ENCODE results near the gene MARK1.

MARK1 gene

GRCh38 chr1:220487297-220487820 lies 40.6 kb upstream of the MARK1 start:
- ATAC-seq (ENCODE audit: low read depth) (peak; percentile 54; the same call in 2 of the 3 replicates), DNase-seq (ENCODE audit: low spot score) (no peak)
- no peak overlapping the region for H3K4me3 ChIP-seq (ENCODE audit: severe bottlenecking)
- TF ChIP-seq CTCF (IDR thresholded peaks at IDR 0.05; ENCODE audit: poor library complexity, severe bottlenecking), result no peak
- no peaks in the 10 kb centered on the region for H3K36me3 ChIP-seq (ENCODE audit: low read depth)
- H3K4me1 ChIP-seq (ENCODE audit: insufficient read depth, poor library complexity, severe bottlenecking), result no peaks in the 10 kb centered on the region
- H3K27ac ChIP-seq (ENCODE audit: poor library complexity, severe bottlenecking), result no peak overlapping the region
- H3K9me3 ChIP-seq (ENCODE audit: severe bottlenecking), result no peaks in the 10 kb centered on the region
- H3K27me3 ChIP-seq (ENCODE audit: insufficient read depth, poor library complexity, severe bottlenecking), result no peaks in the 10 kb centered on the region

- TF ChIP-seq CTCF (IDR thresholded peaks at IDR 0.05; ENCODE audit: poor library complexity, severe bottlenecking), result no peak
- no peaks in the 10 kb centered on the region for H3K4me1 ChIP-seq (ENCODE audit: insufficient read depth, poor library complexity, severe bottlenecking)
- H3K36me3 ChIP-seq (ENCODE audit: low read depth), result no peaks in the 10 kb centered on the region
- no peaks in the 10 kb centered on the region for H3K27me3 ChIP-seq (ENCODE audit: insufficient read depth, poor library complexity, severe bottlenecking)
- H3K9me3 ChIP-seq (ENCODE audit: severe bottlenecking), result no peaks in the 10 kb centered on the region
- DNase-seq (ENCODE audit: low spot score) (no peak), ATAC-seq (ENCODE audit: low read depth) (no peak)
- H3K27ac ChIP-seq (ENCODE audit: poor library complexity, severe bottlenecking), result no peak overlapping the region
- H3K4me3 ChIP-seq (ENCODE audit: severe bottlenecking), result no peak overlapping the region
These were observed 36.0 kb upstream of the MARK1 start for GRCh38 chr1:220491891-220492290.

GRCh38 chr1:220497220-220497947 lies 30.6 kb upstream of the MARK1 start:
- TF ChIP-seq CTCF (IDR thresholded peaks at IDR 0.05; ENCODE audit: poor library complexity, severe bottlenecking), result no peak
- ATAC-seq (ENCODE audit: low read depth), result no peak

GRCh38 chr1:220498188-220498587 lies 29.7 kb upstream of the MARK1 start:
- Histone ChIP-seq H3K4me3 (ENCODE audit: severe bottlenecking) (no peak overlapping the region), H3K36me3 (ENCODE audit: low read depth) (no peaks in the 10 kb centered on the region), H3K9me3 (ENCODE audit: severe bottlenecking) (no peaks in the 10 kb centered on the region), H3K27ac (ENCODE audit: poor library complexity, severe bottlenecking) (no peak overlapping the region), H3K27me3 (ENCODE audit: insufficient read depth, poor library complexity, severe bottlenecking) (no peaks in the 10 kb centered on the region), H3K4me1 (ENCODE audit: insufficient read depth, poor library complexity, severe bottlenecking) (no peaks in the 10 kb centered on the region)
- TF ChIP-seq CTCF (IDR thresholded peaks at IDR 0.05; ENCODE audit: poor library complexity, severe bottlenecking), result no peak
- DNase-seq (ENCODE audit: low spot score), result no peak
- peak; percentile 45; the same call in 2 of the 3 replicates for ATAC-seq (ENCODE audit: low read depth)

More at GRCh38 chr1:220497220-220497947, 30.6 kb upstream of the MARK1 start:
- H3K4me1 ChIP-seq (ENCODE audit: insufficient read depth, poor library complexity, severe bottlenecking), result no peaks in the 10 kb centered on the region
- no peak for DNase-seq (ENCODE audit: low spot score)
- no peak overlapping the region for H3K4me3 ChIP-seq (ENCODE audit: severe bottlenecking)
- H3K9me3 ChIP-seq (ENCODE audit: severe bottlenecking), result no peaks in the 10 kb centered on the region
- no peaks in the 10 kb centered on the region for H3K36me3 ChIP-seq (ENCODE audit: low read depth)
- no peaks in the 10 kb centered on the region for H3K27me3 ChIP-seq (ENCODE audit: insufficient read depth, poor library complexity, severe bottlenecking)
- no peak overlapping the region for H3K27ac ChIP-seq (ENCODE audit: poor library complexity, severe bottlenecking)

- no peak for TF ChIP-seq CTCF (IDR thresholded peaks at IDR 0.05; ENCODE audit: poor library complexity, severe bottlenecking)
- H3K4me3 ChIP-seq (ENCODE audit: severe bottlenecking), result no peak overlapping the region
- no peaks in the 10 kb centered on the region for H3K27me3 ChIP-seq (ENCODE audit: insufficient read depth, poor library complexity, severe bottlenecking)
- no peaks in the 10 kb centered on the region for H3K9me3 ChIP-seq (ENCODE audit: severe bottlenecking)
- H3K4me1 ChIP-seq (ENCODE audit: insufficient read depth, poor library complexity, severe bottlenecking), result no peaks in the 10 kb centered on the region
- no peak overlapping the region for H3K27ac ChIP-seq (ENCODE audit: poor library complexity, severe bottlenecking)
- no peak for DNase-seq (ENCODE audit: low spot score)
- no peak for ATAC-seq (ENCODE audit: low read depth)
- H3K36me3 ChIP-seq (ENCODE audit: low read depth), result no peaks in the 10 kb centered on the region
These were observed 27.6 kb upstream of the MARK1 start for GRCh38 chr1:220500372-220500771.

Data from RWPE2 (cell line).